ENCODE data around the gene THADA. TPM values are rescaled to one million over a fixed set of nuclear protein-coding genes. Genes with fewer than 3 reads are reported as not detected.

Gene THADA
- total RNA-seq, 4 donors from 2014 or later = 35.7 to 49.2 (median 47.4) TPM

- no peak for DNase-seq (ENCODE audit: low spot score in 2 of 2)
- Histone ChIP-seq H3K9me3 (no peaks in the 10 kb centered on the region), H3K27me3 (no peaks in the 10 kb centered on the region), H3K4me3 (no peak overlapping the region), H3K36me3 (peaks cover 0 to 20% (median 0%) of the 10 kb centered on the region in 3 donors), H3K27ac (no peak overlapping the region), H3K4me1 (peaks cover 0 to 30% (median 3%) of the 10 kb centered on the region in 4 donors)
- TF ChIP-seq EP300 (IDR thresholded peaks at IDR 0.05) (no peak), CTCF (IDR thresholded peaks at IDR 0.05) (no peak), POLR2A (IDR thresholded peaks at IDR 0.05) (no peak)
- WGBS, 2 donors = 77 to 83% methylated on average over 2 of the region's 2 CpGs
Observed at GRCh38 chr2:43393918-43394317, 201.9 kb downstream of the THADA start.

GRCh38 chr2:43391878-43392215, 204.0 kb downstream of the THADA start:
- TF ChIP-seq CTCF (IDR thresholded peaks at IDR 0.05) (no peak), EP300 (IDR thresholded peaks at IDR 0.05) (no peak), POLR2A (IDR thresholded peaks at IDR 0.05) (no peak)
- no peaks in the 10 kb centered on the region for H3K9me3 ChIP-seq
- H3K4me3 ChIP-seq = no peak overlapping the region
- H3K4me1 ChIP-seq = peaks cover 0 to 37% (median 10%) of the 10 kb centered on the region in 4 donors
- H3K36me3 ChIP-seq = peaks cover 0 to 12% (median 0%) of the 10 kb centered on the region in 3 donors
- no peaks in the 10 kb centered on the region for H3K27me3 ChIP-seq
- WGBS, 2 donors = 30 to 36% methylated on average over 4 of the region's 4 CpGs
- DNase-seq (ENCODE audit: low spot score in 2 of 2) = no peak
- no peak overlapping the region for H3K27ac ChIP-seq

- no peak for TF ChIP-seq CTCF (IDR thresholded peaks at IDR 0.05)
- TF ChIP-seq POLR2A (IDR thresholded peaks at IDR 0.05) = no peak
- TF ChIP-seq EP300 (IDR thresholded peaks at IDR 0.05) = no peak
- Histone ChIP-seq H3K36me3 (peaks cover 0 to 7% (median 0%) of the 10 kb centered on the region in 3 donors), H3K4me1 (peaks cover 0 to 34% (median 10%) of the 10 kb centered on the region in 4 donors), H3K9me3 (no peaks in the 10 kb centered on the region), H3K27me3 (no peaks in the 10 kb centered on the region), H3K4me3 (no peak overlapping the region), H3K27ac (peak overlapping the region in 1 of 4 donors; percentile 28)
- DNase-seq (ENCODE audit: low spot score in 2 of 2) = no peak
- 59 to 62% methylated on average over 2 of the region's 2 CpGs for WGBS, 2 donors
Observed at GRCh38 chr2:43391201-43391877, 204.5 kb downstream of the THADA start.

GRCh38 chr2:43389581-43390466, 206.0 kb downstream of the THADA start:
- Histone ChIP-seq H3K27me3 (no peaks in the 10 kb centered on the region), H3K36me3 (no peaks in the 10 kb centered on the region), H3K9me3 (no peaks in the 10 kb centered on the region), H3K27ac (no peak overlapping the region), H3K4me3 (no peak overlapping the region), H3K4me1 (peaks cover 0 to 31% (median 10%) of the 10 kb centered on the region in 4 donors)
- TF ChIP-seq CTCF (IDR thresholded peaks at IDR 0.05) (no peak), POLR2A (IDR thresholded peaks at IDR 0.05) (no peak), EP300 (IDR thresholded peaks at IDR 0.05) (no peak)
- 93 to 95% methylated on average over 6 of the region's 6 CpGs for WGBS, 2 donors
- no peak for DNase-seq (ENCODE audit: low spot score in 2 of 2)

- Histone ChIP-seq H3K9me3 (no peaks in the 10 kb centered on the region), H3K4me1 (peaks cover 0 to 31% (median 10%) of the 10 kb centered on the region in 4 donors), H3K27ac (no peak overlapping the region), H3K27me3 (no peaks in the 10 kb centered on the region), H3K4me3 (no peak overlapping the region), H3K36me3 (no peaks in the 10 kb centered on the region)
- no peak for TF ChIP-seq POLR2A (IDR thresholded peaks at IDR 0.05)
- no peak for TF ChIP-seq EP300 (IDR thresholded peaks at IDR 0.05)
- TF ChIP-seq CTCF (IDR thresholded peaks at IDR 0.05) = no peak
- WGBS, 2 donors = 80 to 87% methylated on average over 2 of the region's 2 CpGs
- no peak for DNase-seq (ENCODE audit: low spot score in 2 of 2)
Observed at GRCh38 chr2:43388371-43388770, 207.5 kb downstream of the THADA start.
